IPS-NIHi11 (cell line): ENCODE measurements around the gene FAM83D.
"Not testable (repeated sequence)": the region's sequence is repeated elsewhere in the genome, so short reads cannot be mapped to it uniquely, and the experiment has no call there.

Source experiments
- DNase-seq: peaks from one replicate; pipeline ENCODE4 v3.0.0; 2012; ENCODE audit warnings: mixed read lengths, low spot score

The FAM83D gene

DNA sequence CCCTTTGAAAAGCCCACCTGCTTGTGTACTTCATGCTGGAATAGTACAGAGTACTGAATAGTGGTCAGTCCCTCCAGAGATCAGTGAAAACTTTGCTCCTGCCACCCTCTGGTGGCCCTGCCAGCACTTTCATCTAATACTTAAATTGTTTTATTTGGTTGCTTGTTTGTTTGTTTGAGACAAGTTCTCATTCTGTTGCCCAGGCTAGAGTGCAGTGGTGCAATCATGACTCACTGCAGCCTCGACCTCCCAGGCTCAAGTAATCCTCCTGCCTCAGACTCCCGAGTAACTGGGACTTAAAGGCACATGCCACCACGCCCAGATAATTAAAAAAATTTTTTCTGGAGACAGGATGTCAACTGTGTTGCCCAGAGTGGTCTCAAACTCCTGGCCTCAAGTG is 9.1 kb downstream of the FAM83D start:
- no peak for DNase-seq

DNA sequence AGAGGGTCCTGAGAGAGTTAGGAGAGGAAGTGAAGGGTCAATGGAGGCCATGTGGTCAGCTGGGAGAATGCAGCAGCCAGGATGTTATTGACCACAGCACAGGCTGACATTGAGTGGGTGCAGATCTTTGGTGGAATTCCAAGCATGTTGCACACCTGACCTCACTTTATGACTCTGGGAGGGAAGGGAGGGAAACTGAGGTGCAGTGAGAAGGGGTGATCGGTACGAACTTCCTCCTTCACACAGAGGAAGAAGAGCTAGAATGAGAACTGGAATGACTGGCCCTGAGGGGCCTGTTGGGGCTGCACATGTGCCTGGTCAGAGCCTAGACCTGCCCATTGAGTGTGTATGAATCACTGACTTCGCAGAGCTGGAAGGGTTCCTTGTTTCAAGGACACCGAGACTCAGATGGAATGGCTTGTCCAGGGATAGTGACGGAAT is 9.8 kb downstream of the FAM83D start:
- DNase-seq = no peak

DNA sequence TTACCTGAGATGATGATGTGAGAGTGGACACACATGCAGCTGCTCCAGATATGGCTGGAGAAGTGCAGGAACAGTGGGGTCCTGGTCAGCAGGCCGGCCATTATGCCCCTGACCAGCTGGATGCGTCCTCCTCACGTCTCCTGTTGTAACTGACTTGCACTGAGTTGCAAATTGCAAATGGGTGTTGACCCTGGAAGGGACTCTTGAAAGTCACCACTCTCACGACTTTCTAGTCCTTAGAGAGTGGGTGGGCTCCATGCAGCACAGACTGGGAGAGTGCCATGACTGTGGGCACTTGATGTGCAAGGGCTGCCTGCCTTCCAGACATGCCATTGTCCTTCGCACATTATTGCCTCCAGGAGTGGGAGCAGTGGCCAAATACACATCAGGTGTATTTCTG is 10.8 kb downstream of the FAM83D start:
- no peak for DNase-seq

DNA sequence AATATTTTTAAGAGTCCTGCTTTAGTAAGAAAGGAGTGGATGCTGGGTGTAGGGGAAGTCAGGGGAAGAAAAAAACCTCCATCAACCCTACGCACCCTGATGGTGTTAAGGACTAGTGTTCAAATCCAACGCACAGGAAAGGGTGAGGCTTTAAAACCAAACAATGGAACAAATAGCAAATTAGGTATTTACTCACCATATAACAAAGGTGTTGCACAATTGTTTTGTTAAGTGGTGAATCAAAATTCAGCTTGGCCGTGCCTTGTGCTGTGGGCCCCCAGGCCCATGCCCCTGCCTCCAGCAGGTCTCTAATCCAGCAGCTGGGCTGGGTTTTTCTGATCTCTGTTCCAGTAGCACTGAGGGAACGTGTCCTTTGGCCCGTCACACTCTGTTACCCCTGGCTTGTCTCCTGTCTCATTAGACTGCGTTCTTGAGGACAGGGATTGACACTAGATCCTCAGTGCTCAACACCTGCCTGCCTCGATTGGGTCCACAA is 11.8 kb downstream of the FAM83D start:
- no peak for DNase-seq

DNA sequence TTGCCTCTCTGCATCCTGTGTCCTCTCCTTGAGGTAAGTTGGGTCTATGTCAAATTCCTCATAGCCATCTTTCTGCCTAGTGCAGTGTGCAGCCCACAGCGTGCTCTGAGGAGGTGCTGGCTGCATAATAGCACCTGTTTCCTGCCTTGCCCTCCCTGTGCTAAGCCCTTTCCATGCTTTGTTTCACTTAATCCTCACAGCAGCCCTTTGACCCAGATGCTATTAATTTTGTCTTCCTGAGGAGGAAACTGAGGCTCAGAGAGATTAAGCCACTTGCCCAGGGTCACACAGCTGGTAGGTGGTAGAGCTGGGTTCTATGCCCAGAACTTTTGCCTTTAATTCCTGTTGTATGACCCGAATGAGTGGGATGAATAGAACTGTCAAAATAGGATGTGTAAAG is 13.5 kb downstream of the FAM83D start:
- DNase-seq = no peak

DNA sequence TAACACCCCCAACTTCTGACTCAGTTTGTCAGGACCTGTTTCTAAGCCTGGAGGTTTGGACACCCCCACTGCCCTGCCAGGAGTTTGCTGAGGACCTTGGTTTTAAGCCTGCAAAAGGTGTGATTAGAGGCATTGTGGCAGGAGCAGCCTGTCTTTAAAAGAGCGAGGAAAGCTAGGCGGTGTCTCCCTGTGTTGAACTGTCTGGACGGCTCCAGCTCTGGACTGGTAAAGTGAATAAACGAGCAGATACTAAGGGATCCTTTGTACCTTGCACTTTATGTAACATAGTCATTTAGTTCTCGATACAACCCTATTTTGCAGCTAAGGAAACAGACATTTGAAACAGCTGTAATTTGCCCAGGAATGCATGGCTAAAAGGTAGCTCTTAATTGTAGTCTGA is 14.4 kb downstream of the FAM83D start:
- DNase-seq = no peak

DNA sequence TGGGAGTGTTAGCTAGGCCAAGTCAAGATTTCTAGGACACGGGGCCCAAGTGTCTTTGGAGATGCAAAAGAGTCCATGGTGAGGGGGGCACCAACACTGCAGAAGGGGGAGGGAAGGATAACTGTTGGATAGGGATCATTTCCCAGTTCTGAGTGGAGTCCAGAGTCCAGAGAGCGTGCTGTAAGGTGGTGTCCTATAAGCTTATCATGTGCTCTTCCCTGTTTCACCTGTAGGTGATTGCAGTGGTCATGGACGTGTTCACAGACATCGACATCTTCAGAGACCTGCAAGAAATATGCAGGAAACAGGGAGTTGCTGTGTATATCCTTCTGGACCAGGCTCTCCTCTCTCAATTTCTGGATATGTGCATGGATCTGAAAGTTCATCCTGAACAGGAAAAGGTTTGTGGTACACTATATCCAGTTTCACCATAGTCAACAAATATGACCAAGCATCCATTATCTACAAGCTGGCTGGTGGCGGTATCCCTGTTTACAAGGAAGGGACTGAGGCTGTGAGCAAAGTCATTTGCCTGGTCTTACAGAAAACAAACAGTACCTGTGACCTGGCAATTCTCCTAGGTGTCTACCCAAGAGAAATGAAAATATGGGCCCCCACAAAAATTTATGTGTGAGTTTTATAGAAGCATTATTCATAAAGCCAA is 15.6 kb downstream of the FAM83D start:
- no peak for DNase-seq

DNA sequence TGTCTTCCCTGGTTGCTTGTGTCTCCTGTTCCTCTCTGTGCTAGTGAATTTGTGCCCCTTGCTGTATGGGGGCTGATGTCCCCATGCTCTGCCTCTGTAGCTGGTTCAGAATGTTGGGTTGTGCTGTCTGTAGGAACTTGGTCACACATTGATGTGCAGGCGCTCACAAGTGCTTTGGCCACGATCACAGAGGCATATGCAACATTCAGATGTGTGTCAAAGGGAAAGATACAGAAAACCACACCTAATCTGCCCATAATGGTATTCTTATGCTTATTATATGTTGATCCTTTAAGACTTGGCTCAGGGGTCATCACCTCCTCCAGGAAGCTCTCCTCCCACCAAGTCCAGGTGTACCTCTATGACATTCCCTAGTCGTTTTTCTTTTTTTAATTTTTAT is 18.8 kb downstream of the FAM83D start:
- no peak for DNase-seq

DNA sequence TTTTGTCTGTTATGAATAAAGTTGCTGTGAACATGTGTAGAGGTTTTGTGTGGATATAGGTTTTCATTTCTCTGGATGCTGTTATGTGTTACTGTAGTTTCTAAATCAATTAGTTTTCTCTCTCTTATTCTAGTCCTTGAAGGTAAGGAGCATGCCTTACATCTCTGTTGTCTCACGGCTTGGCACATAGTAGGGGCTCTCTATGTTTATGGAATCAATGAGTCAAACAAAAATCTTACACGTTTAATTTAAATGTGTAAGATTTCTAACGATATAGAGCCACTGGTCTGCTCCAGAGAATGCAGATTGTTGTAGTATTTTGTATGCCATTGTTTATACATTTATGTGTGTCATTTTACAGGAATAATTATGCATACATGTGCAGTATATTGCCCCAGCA is 20.6 kb downstream of the FAM83D start:
- DNase-seq = no peak

DNA sequence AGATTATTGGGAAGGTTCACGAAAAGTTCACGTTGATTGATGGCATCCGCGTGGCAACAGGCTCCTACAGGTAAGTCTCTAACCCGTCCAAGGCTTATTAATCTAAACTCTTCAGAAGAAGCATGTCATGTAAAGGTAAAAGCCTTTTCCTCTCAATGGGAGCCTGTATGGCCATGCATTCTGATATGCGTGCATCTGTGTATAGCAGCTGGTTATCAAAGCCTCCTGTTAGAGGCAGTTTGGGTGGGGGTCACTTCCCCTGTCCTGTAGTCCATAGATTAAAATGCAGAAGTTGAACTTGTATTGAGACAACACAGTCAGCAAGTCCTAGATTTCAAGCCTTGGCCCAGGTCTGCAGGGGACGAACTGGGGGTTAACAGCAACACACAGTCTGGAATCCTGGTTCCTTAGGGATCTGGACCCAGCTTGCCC is 21.7 kb downstream of the FAM83D start:
- no peak for DNase-seq

DNA sequence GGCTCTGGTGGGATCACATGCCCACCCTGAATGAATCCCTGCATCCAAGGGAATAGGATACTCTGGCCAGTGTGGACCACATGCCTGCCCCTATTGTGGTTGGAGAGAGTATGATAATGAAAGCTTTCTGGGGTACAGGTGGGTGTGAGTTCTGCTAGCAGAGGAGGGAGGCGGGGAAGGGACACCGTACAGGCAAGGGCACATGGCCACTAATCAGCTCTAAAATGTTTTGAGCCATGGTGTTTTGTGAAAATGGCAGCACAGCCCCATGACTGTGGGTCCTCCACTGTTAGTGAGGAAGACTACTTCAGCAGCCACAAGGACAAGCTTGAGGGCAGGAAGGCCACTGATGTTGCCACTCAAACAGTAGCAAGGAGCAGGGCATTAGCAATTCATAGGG is 24.0 kb downstream of the FAM83D start:
- no peak for DNase-seq

DNA sequence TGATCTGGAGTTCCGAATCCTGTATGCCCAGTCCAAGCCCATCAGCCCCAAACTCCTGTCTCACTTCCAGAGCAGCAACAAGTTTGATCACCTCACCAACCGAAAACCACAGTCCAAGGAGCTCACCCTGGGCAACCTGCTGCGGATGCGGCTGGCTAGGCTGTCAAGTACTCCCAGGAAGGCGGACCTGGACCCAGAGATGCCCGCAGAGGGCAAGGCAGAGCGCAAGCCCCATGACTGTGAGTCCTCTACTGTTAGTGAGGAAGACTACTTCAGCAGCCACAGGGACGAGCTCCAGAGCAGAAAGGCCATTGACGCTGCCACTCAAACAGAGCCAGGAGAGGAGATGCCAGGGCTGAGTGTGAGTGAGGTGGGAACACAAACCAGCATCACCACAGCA is 25.4 kb downstream of the FAM83D start:
- DNase-seq = no peak

DNA sequence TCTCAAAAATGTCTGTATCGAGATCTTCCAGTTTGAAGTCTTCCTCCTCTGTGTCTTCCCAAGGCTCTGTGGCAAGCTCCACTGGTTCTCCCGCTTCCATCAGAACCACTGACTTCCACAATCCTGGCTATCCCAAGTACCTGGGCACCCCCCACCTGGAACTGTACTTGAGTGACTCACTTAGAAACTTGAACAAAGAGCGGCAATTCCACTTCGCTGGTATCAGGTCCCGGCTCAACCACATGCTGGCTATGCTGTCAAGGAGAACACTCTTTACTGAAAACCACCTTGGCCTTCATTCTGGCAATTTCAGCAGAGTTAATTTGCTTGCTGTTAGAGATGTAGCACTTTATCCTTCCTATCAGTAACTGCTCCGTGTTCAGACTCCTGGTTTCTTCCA is 25.9 kb downstream of the FAM83D start:
- DNase-seq = no peak

DNA sequence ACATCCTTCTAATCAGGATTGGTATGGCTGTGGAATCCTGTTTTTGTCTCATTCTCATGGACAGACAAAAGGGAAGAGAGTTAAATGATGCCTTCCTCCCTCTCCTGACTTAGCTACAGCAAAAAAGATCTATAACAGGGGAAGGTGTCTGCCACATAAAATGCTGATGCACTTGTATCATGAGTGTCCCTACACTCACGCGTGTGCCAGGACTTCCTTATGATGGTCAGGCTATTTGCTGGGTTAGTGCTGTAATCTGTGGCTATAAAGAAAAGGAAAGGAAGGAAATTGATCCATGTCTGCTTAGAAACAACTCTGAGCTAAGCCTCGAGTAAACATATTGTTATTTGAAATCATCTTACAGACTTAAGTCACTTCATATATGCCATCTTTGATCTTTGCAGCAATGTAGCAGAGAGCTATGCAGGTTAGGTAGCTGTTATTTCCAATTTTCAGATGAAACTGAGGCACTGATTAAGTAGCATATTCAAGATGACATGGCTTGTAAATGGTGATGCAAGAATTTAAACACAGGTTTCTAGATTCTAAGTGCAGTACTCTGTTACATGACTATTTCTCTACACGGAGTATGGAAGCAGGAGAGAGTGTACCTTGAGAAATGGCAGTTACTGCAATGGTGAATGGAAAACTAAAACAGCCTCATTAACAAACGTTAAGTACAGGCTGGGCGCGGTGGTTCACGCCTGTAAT is 27.6 kb downstream of the FAM83D start:
- DNase-seq = no peak

DNA sequence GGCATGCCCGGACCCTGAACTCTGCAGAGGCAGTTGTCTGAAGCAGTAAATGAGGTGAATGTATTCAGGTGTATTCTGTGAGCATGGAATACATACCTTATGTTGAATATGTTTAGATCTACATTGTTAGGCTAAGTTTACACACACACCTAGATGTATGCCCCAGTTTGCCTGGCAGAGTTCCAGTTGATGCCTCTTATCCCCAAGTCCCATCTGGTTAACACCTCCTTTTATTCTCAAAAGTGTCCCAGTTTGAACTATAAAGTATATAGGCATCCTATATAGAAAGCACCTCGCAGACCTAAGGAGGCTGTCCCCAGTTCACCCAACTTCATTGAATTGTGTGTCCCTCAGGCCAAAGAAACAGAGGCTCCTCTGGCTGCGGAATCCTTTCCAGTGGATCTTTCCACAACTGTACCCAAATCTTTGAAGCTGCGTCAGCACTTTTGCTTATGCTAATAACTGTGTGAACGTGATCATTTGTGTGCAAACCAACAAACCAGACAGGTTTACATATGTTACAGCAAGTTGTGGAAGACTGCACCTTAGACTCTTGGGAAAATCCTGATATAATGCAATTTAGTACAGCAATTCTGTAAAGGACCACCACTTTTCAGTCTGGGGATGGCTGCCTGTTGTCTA is 31.1 kb downstream of the FAM83D start:
- no peak for DNase-seq

DNA sequence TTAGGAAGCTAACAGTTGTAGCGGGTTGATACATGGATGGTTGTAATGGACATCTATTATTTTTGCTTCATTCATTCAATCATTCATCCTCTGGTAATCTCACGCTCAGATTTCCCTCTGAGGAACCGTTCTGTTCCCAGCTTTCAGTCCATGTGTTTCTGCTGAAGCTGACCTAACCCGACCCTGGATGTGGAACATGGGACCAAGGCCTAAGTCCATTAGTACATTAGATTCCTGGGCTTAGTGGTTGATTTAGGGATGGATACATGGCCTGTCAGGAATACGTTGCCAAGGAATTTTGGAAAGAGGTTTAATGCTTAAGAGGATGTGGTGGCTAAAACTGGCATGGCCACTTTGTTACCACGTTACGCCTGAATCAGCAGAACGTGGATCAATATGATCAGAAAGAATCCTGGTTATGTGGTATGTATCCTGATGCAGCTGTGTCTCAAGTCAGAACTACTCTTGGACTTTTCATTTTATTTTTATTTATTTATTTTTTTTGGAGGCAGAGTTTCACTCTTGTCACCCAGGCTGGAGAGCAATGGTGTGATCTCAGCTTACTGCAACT is 31.8 kb downstream of the FAM83D start:
- DNase-seq = no peak

DNA sequence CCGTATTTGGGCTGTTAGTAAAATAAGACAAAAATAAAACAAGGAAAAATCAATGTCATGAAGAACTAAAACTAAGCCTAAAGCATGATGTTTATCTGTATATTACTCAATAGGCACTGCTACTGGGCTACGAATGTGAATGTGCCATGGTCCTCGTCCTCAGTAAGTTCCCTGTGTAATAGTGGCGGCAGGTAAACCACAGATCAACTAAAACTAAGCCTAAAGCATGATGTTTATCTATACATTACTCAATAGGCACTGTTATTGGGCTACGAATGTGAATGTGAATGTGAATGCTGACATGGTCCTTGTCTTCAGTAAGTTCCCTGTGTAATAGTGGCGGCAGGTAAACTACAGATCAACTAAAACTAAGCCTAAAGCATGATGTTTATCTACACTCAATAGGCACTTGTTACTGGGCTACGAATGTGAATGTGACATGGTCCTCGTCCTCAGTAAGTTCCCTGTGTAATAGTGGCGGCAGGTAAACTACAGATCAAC is 34.0 kb downstream of the FAM83D start:
- DNase-seq = not testable (repeated sequence)

DNA sequence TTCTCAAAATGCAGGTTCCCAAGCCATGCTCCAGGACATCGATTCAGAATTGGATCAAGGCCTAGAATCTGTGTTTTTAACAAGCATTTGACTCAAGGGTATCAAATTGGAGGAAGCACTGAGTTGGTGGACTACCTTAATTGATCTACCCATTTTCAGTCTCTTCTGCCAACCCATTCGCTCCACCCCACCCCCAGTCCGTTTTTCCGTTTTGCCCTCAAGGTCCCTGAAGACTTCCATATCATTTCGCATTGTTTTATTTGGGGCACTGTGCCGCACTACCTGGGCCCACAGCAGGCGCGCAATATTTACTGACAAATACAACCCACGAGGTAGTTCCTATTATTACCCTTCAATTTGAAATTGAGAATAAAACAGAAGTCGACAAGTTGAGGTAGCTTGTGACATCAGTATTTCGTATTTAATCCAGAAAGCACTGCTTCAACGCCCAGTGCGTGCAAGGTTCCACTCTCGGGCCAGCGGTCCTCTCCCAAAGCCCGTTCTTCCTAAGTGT is 35.4 kb downstream of the FAM83D start:
- peak; percentile 24 for DNase-seq

DNA sequence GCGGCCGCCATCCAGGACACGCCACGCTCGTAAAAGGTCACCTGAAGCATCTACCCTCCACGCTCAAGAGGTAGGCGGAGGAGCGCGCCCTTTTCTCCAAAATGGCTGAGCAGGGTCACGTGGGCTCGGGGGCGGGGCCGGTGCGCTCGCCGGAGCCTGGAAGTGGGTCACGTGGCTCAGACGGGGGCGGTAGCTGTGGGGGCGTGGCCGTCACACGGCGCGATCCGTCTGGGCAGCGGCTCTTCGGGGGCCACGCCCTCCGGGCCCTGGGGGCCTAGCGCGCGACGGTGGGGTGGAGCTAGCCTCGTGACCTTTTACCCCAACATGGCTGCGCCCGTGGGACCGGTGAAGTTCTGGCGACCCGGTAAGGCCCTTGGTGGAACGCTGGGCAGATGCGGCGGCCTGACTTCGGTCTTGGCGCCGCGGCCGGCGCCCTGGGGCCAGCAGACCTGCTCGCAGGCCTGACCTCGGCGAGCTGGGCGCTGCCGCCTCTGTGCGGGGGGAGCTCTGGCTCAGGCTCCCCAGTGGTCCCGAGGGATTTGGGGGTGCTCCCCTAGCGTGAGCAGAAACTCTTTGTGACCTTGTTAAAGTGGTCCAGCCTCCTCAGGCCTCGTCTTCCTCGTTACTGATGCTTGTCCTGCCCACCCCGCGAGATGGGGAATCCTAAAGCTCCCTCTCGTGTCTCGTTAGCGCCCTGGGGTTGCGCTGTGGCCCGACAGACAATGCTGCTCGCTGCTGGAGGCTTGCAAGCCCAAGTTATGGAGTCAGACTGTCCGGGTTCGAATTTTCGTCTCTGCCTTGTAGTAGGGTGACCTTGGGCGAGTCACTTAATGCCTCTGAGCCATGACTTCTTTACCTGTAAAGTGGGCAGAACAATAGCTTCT is 36.1 kb downstream of the FAM83D start, which contains the start of gene DHX35:
TSS of gene DHX35 (plus strand) at position 301 of the 884 bp plus-strand sequence. CDS start at position 325, 24 bp downstream.
- DNase-seq = peak; percentile 99

DNA sequence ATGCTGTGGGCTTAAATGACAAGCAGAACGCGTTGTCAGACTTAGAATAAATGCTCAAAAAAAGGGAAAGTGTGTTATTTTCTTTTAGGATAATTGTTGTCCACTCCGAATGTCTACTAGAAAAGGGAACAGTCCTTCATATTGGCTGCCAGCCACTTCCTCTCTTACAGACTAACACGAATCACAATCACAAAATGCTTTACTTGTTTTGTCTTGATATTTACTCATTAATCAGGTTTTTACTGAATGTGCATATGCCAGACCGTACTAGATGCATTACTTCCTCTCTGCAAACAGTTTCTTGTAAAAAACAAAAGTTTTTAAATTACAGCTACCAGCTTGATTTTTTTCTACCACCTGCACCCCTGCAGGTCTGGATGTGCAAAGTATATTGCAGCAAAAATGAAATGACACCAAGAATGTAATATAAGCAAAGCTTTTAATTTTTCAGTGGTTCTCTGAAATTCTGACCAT is 36.7 kb downstream of the FAM83D start:
- DNase-seq = no peak

DNA sequence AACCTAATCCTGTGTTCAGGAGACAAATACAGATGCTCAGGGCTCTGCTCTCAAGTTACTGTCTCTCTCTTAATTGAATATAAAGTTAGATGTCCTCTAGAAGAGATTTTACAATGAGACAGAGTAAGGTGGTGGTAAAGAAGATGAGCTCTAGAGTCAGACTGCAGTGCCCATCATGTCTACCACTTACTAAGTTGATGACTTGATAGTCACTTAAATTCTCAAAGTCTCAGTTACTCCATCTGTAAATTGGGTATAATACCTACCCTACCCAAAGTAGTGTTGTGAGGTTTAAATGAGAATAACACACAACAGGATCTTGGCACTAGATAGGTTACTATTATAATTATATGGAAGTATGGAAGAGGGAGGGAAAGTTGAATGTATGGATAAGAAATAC is 37.5 kb downstream of the FAM83D start:
- DNase-seq = no peak
